RWPE1 (cell line): Measurements from ENCODE around the gene NAXE.

ENCODE experiments used
- CTCF ChIA-PET: fragments of 350-600 bp; sonication (Branson Sonifier 250); formaldehyde crosslinking; extraction: SDS; loops from one replicate; lab custom pipeline; 2021; lab: Yijun Ruan, JAX
- POLR2A ChIA-PET: fragments of 400-600 bp; formaldehyde crosslinking; extraction: SDS; loops from one replicate; lab custom pipeline; 2020; ENCODE audit warnings: antibody characterized with exemption; ENCODE audit not compliant: low non-redundant PET; lab: Yijun Ruan, JAX
- DNase-seq: peaks from one replicate; pipeline ENCODE4 v3.0.0; 2012; ENCODE audit warnings: low spot score
- H3K27ac ChIP-seq: fragments of 450-650 bp; 2 replicates; pipeline ENCODE4 v1.5.1; 2017
- TF ChIP-seq, protein P1 (sequence below): fragments of 450-650 bp; conservative IDR thresholded peaks from 2 replicates; pipeline ENCODE4 v1.5.1; 2017; ENCODE audit warnings: low read depth, mild to moderate bottlenecking

NAXE gene

DNA sequence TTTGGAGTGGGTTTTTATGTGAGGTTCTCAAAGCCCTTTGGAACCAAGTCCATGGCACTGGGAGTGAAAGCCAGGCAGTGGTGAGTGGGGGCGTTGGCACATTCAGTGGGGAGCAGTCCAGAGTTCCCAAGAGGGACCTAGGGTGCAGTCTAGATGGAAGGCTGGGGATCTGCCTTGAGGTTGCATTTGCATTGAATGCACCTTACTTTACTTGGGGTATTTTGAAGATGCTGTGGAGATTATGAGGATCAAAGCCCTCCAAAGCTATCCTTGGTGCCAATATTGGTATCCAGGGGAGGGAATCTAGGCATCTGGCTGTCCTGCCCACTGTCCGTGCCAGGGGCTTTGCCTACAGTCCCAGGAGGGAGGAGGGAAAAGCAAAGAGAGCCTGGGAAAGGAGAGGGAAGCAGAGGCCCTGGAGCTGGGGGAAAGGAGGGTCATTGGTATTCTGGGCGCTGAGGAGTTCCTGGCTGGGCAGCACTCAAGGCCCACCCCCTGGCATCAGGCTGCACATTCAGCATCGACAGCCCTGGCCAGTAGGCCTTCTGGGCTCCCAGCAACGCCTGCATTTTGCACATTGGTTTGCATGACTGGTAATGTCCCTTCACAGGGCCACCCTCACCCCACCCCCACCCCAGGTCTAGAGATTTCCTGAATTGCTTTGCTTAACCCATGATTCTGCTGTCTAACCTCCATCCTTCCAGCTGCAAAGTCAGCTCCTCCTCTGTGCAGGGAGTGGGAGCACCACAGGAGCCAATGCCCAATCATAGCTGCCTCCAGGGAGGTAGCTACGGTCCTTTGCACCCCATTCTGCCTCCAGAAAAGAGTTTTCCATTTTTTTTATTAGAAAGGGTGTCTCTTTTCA, 49.5 kb downstream of the NAXE start:
- POLR2A ChIA-PET = no interaction called here

DNA sequence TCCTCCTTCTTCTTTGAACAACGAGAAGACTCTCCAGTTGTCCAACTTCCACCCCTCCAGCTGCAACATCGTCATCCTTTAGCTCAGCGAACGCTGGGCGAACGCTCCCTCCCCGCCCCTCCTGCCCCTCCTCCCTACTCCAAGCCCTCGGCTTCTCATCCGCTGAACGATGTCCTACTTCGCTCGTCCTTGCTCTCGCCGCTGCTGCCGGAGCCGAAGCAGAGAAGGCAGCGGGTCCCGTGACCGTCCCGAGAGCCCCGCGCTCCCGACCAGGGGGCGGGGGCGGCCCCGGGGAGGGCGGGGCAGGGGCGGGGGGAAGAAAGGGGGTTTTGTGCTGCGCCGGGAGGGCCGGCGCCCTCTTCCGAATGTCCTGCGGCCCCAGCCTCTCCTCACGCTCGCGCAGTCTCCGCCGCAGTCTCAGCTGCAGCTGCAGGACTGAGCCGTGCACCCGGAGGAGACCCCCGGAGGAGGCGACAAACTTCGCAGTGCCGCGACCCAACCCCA, 50.2 kb downstream of the NAXE start, which contains the start of gene BCAN:
BCAN (plus strand) TSS at position 357 of the 504 bp plus-strand sequence. CDS start 3,938 bp downstream, outside the sequence.
- H3K27ac ChIP-seq = no peak within 1 kb of the TSS
- ChIA-PET CTCF (interaction anchor here (0.8 kb wide), 1 partner anchor 21 kb away, joined by 3 read pairs; no protein-coding TSS in a partner anchor), POLR2A (no interaction called here)
- TF ChIP-seq, protein P1, sequence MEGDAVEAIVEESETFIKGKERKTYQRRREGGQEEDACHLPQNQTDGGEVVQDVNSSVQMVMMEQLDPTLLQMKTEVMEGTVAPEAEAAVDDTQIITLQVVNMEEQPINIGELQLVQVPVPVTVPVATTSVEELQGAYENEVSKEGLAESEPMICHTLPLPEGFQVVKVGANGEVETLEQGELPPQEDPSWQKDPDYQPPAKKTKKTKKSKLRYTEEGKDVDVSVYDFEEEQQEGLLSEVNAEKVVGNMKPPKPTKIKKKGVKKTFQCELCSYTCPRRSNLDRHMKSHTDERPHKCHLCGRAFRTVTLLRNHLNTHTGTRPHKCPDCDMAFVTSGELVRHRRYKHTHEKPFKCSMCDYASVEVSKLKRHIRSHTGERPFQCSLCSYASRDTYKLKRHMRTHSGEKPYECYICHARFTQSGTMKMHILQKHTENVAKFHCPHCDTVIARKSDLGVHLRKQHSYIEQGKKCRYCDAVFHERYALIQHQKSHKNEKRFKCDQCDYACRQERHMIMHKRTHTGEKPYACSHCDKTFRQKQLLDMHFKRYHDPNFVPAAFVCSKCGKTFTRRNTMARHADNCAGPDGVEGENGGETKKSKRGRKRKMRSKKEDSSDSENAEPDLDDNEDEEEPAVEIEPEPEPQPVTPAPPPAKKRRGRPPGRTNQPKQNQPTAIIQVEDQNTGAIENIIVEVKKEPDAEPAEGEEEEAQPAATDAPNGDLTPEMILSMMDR = no peak
- DNase-seq = no peak

More for the DNA sequence above, 49.5 kb downstream of the NAXE start:
- TF ChIP-seq, protein P1 = no peak
- DNase-seq = no peak
- CTCF ChIA-PET = interaction anchor here (0.8 kb wide), 1 partner anchor 21 kb away, joined by 3 read pairs; no protein-coding TSS in a partner anchor
- no peak overlapping the region for H3K27ac ChIP-seq

DNA sequence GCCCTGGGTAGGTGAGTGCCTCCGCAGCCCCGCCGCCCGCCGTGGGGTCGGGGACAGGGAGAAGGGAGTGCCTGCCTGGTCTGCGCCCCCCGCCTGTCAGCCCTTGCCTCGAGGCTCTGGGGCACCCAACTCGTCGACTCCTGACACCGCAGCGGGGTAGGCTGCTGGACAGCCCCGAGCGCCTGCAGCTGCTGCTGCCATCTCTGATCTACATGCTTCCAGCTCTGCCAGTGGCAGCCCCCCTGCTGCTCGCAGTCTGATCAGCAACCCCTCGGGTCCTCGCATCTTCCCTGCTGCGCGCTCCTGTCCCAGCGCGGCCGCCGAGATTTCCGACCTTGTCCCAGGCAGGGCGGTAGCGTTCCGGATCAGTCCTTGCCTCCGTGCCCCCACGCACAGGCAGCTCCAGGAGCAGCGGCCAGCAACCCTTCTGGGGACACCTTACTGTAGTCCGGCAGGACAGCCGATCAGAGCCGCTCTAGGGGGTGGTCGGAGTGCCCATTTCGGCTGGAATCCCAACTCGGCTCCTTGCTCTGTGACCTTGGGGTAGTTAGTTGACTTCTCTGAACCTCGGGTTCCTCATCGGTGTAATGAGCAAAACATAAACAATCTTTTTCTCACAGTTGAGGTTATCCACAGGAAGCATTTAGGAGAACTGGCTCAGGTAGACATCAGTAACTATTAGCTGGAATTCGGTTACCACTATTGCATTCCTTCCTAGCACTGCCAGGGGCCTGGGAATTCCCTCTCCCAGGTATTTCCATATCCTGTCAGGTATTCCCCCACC, 50.9 kb downstream of the NAXE start:
- CTCF ChIA-PET = interaction anchor here (0.6 to 1.0 kb wide), 8 partner anchors 11 to 218 kb away, joined by 3 to 5 read pairs (median 4); partner anchors contain the start of genes HAPLN2 and NTRK1
- DNase-seq = no peak
- H3K27ac ChIP-seq = no peak overlapping the region
- POLR2A ChIA-PET = no interaction called here
- TF ChIP-seq, protein P1 = no peak

DNA sequence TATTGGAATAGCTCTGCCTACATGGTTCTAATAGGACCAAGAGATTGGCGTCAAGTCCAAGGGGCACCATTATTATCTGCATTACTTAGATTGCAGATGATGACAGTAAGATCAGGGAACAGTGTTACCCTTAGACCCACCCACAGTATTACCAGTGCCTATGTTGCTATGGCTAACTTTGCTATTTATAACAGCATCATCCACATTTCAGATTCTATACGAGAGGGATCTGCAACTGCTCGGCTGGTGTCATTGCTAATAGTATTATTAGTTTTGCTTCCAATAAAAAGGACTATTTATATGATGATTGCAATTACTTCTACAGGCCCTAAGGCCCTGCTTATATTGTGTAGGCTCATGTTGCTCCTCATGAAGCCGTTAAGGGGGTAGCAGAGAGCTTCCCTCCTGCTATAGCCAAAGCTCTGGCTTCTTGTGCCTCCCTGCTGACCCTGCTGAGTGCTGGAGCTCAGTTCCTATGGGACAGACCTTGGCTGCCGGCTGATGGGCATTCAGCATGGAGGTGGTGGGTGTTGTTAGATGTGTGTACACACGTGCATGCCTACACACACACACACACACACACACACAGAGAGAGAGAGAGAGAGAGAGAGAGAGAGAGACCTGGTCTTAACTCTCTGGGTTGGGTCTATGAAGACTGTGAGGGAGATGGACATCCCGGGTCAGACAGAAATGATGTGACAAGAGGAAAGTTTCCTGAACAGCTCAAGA, 51.6 kb downstream of the NAXE start:
- TF ChIP-seq, protein P1 = no peak
- no peak for DNase-seq
- POLR2A ChIA-PET = no interaction called here
- CTCF ChIA-PET = interaction anchor here (0.6 to 2.7 kb wide), 9 partner anchors 12 to 217 kb away, joined by 3 to 13 read pairs (median 4); partner anchors contain the start of genes HAPLN2 and NTRK1
- no peak overlapping the region for H3K27ac ChIP-seq

DNA sequence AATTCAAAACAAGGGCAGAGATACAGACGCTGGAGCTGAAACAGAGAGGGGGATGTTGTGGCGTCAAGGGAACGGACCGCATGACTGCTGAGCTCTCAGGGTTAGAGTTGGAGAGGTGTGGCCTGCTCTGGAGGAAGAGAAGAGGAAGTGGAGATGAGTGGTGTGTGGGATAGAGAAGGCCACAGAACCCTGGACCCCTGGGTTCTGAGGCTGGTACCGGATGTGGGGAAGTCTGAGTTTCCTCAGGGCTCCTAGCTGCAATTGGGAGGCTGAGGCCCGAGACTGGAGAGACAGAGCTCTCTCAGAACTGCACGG, 52.2 kb downstream of the NAXE start:
- CTCF ChIA-PET = interaction anchor here (0.6 to 2.7 kb wide), 5 partner anchors 16 to 27 kb away, joined by 3 to 13 read pairs (median 4); partner anchors contain the start of gene HAPLN2
- TF ChIP-seq, protein P1 = no peak
- H3K27ac ChIP-seq = no peak overlapping the region
- DNase-seq = no peak
- POLR2A ChIA-PET = no interaction called here
